HEK293 (cell line): ENCODE data around the gene TRIM24.

Experiments
- CTCF ChIA-PET: fragments of 350-600 bp; formaldehyde crosslinking; extraction: SDS; loops from one replicate; lab custom pipeline; 2021; ENCODE audit warnings: antibody characterized with exemption; lab: Yijun Ruan, JAX
- POLR2A ChIA-PET: fragments of 300-600 bp; formaldehyde crosslinking; extraction: SDS; loops from one replicate; lab custom pipeline; 2020; ENCODE audit warnings: antibody characterized with exemption, inconsistent platforms; lab: Yijun Ruan, JAX
- H3K27ac ChIP-seq: fragments of 200-500 bp; sonication (Bioruptor generic); 2 replicates; pipeline ENCODE4 v1.5.1; 2014; ENCODE audit warnings: low read depth, low read length, control low read depth, inconsistent platforms; ENCODE audit errors: extremely low read depth
- H3K36me3 ChIP-seq, 2 experiments: fragments of 200-500 bp in 1 of 2; sonication (Bioruptor generic) in 1 of 2; 1 replicate in 1 of 2; 2 replicates in 1 of 2; pipeline ENCODE4 v1.5.1; 2014 to 2017; ENCODE audit warnings: inconsistent platforms in 2 of 2, low read length in 2 of 2; ENCODE audit not compliant: control insufficient read depth in 2 of 2, insufficient read depth in 1 of 2
- H3K4me1 ChIP-seq: fragments of 200-500 bp; sonication (Bioruptor generic); 2 replicates; pipeline ENCODE4 v1.5.1; 2014; ENCODE audit warnings: mild to moderate bottlenecking, low read length, inconsistent platforms; ENCODE audit not compliant: control insufficient read depth, insufficient read depth
- H3K4me3 ChIP-seq: 2 replicates; pipeline ENCODE4 v1.5.1; 2011; ENCODE audit warnings: low read depth, mild to moderate bottlenecking, control low read depth, low read length, moderate library complexity
- H3K9me3 ChIP-seq: fragments of 200-500 bp; sonication (Bioruptor generic); 2 replicates; pipeline ENCODE4 v1.5.1; 2014; ENCODE audit warnings: low read depth, low read length, inconsistent platforms; ENCODE audit not compliant: control insufficient read depth, insufficient read depth
- ZFHX2 ChIP-seq: fragments of 450-650 bp; formaldehyde crosslinking; conservative IDR thresholded peaks from 2 replicates; pipeline ENCODE4 v1.5.1; 2016; ENCODE audit warnings: missing biosample characterization, missing genetic modification characterization
- ZNF184 ChIP-seq: fragments of 450-650 bp; IDR thresholded peaks from 2 replicates; pipeline ENCODE4 v1.5.1; 2018; ENCODE audit warnings: missing biosample characterization, mild to moderate bottlenecking, missing genetic modification characterization
- ZNF239 ChIP-seq: fragments of 450-650 bp; formaldehyde crosslinking; IDR thresholded peaks from 2 replicates; pipeline ENCODE4 v1.5.1; 2016; ENCODE audit warnings: missing biosample characterization, missing genetic modification characterization
- ZNF302 ChIP-seq: fragments of 450-650 bp; formaldehyde crosslinking; IDR thresholded peaks from 2 replicates; pipeline ENCODE4 v1.5.1; 2016; ENCODE audit warnings: missing biosample characterization, missing genetic modification characterization, low read depth
- ZNF416 ChIP-seq: fragments of 450-650 bp; formaldehyde crosslinking; IDR thresholded peaks from 2 replicates; pipeline ENCODE4 v1.5.1; 2016; ENCODE audit warnings: missing biosample characterization, missing genetic modification characterization
- ZNF549 ChIP-seq: fragments of 450-650 bp; IDR thresholded peaks from 2 replicates; pipeline ENCODE4 v1.5.1; 2018; ENCODE audit warnings: missing biosample characterization, missing genetic modification characterization, mild to moderate bottlenecking, inconsistent platforms, moderate library complexity
- ZNF560 ChIP-seq: fragments of 450-650 bp; formaldehyde crosslinking; IDR thresholded peaks from 2 replicates; pipeline ENCODE4 v1.5.1; 2017; ENCODE audit warnings: missing biosample characterization, missing genetic modification characterization, borderline replicate concordance
- ZSCAN16 ChIP-seq: fragments of 450-650 bp; formaldehyde crosslinking; IDR thresholded peaks from 2 replicates; pipeline ENCODE4 v1.5.1; 2016; ENCODE audit warnings: missing biosample characterization, missing genetic modification characterization
- TF ChIP-seq, protein P1 (sequence below): fragments of 450-650 bp; formaldehyde crosslinking; IDR thresholded peaks from 2 replicates; pipeline ENCODE4 v1.5.1; 2017; ENCODE audit warnings: missing biosample characterization, missing genetic modification characterization
- TF ChIP-seq, protein P2 (sequence below): fragments of 450-650 bp; formaldehyde crosslinking; IDR thresholded peaks from 2 replicates; pipeline ENCODE4 v1.5.1; 2016; ENCODE audit warnings: missing biosample characterization, missing genetic modification characterization, borderline replicate concordance
- TF ChIP-seq, protein P3 (sequence below): fragments of 450-650 bp; formaldehyde crosslinking; IDR thresholded peaks from 2 replicates; pipeline ENCODE4 v1.5.1; 2016; ENCODE audit warnings: missing biosample characterization, missing genetic modification characterization
- TF ChIP-seq, protein P4 (sequence below): fragments of 450-650 bp; formaldehyde crosslinking; IDR thresholded peaks from 2 replicates; pipeline ENCODE4 v1.5.1; 2016; ENCODE audit warnings: missing biosample characterization, missing genetic modification characterization

Gene TRIM24

DNA sequence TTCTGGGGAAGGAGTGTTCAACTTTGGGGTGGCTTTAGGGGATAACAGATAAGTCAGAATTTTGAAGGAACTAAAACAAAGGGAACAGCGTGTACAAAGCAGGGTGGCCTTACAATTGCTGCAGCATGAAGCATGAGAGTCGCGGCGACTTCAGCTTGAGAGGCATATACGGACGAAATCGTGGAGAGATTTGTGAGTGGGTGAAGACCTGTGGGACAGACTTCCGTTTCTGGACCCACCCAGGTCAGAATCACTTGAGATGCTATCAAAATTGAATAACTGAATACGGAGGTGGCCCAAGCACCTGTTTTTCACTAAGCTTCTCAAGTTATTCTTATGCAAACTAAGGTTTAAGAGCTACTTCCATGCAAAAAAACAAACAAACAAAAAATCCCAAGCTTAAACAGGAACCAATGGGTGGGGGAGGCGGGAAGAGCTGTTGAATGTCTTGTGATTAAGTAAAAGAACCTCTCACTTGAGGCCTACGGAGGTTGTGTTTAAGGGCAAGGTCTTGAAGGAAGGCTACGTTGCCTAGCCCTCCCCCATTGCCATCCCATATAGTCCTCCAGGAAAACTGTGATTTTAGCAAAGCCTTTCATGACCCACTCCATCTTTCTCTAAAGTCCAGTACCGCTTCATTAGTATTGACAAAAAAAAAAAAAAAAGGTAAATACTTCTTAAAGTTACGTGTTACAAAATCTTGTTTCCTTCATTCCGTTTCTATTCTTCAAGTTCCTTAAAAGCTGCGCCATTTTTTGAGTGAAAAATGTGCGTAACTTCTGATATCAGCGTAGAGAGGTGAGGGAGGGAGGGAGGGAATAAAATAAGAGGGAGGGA is 1.3 kb upstream of the TRIM24 start:
- Histone ChIP-seq H3K4me1 (no peaks in the 10 kb centered on the region), H3K9me3 (no peaks in the 10 kb centered on the region), H3K36me3 (peaks cover 0 to 4% of the 10 kb centered on the region in 2 experiments; a peak in 1 of 3 replicates), H3K4me3 (no peak overlapping the region), H3K27ac (no peak overlapping the region)
- ChIA-PET POLR2A (no interaction called here), CTCF (interaction anchor here (0.6 to 0.8 kb wide), 2 partner anchors 137 to 209 kb away, joined by 3 read pairs; no protein-coding TSS in a partner anchor)
- TF ChIP-seq, protein P1, sequence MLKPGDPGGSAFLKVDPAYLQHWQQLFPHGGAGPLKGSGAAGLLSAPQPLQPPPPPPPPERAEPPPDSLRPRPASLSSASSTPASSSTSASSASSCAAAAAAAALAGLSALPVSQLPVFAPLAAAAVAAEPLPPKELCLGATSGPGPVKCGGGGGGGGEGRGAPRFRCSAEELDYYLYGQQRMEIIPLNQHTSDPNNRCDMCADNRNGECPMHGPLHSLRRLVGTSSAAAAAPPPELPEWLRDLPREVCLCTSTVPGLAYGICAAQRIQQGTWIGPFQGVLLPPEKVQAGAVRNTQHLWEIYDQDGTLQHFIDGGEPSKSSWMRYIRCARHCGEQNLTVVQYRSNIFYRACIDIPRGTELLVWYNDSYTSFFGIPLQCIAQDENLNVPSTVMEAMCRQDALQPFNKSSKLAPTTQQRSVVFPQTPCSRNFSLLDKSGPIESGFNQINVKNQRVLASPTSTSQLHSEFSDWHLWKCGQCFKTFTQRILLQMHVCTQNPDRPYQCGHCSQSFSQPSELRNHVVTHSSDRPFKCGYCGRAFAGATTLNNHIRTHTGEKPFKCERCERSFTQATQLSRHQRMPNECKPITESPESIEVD (tag by site-specific recombination) = no peak
- TF ChIP-seq, protein P2, sequence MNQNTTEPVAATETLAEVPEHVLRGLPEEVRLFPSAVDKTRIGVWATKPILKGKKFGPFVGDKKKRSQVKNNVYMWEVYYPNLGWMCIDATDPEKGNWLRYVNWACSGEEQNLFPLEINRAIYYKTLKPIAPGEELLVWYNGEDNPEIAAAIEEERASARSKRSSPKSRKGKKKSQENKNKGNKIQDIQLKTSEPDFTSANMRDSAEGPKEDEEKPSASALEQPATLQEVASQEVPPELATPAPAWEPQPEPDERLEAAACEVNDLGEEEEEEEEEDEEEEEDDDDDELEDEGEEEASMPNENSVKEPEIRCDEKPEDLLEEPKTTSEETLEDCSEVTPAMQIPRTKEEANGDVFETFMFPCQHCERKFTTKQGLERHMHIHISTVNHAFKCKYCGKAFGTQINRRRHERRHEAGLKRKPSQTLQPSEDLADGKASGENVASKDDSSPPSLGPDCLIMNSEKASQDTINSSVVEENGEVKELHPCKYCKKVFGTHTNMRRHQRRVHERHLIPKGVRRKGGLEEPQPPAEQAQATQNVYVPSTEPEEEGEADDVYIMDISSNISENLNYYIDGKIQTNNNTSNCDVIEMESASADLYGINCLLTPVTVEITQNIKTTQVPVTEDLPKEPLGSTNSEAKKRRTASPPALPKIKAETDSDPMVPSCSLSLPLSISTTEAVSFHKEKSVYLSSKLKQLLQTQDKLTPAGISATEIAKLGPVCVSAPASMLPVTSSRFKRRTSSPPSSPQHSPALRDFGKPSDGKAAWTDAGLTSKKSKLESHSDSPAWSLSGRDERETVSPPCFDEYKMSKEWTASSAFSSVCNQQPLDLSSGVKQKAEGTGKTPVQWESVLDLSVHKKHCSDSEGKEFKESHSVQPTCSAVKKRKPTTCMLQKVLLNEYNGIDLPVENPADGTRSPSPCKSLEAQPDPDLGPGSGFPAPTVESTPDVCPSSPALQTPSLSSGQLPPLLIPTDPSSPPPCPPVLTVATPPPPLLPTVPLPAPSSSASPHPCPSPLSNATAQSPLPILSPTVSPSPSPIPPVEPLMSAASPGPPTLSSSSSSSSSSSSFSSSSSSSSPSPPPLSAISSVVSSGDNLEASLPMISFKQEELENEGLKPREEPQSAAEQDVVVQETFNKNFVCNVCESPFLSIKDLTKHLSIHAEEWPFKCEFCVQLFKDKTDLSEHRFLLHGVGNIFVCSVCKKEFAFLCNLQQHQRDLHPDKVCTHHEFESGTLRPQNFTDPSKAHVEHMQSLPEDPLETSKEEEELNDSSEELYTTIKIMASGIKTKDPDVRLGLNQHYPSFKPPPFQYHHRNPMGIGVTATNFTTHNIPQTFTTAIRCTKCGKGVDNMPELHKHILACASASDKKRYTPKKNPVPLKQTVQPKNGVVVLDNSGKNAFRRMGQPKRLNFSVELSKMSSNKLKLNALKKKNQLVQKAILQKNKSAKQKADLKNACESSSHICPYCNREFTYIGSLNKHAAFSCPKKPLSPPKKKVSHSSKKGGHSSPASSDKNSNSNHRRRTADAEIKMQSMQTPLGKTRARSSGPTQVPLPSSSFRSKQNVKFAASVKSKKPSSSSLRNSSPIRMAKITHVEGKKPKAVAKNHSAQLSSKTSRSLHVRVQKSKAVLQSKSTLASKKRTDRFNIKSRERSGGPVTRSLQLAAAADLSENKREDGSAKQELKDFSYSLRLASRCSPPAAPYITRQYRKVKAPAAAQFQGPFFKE (tag by site-specific recombination) = no peak
- no peak for TF ChIP-seq ZNF302 (tag by site-specific recombination)
- no peak for TF ChIP-seq ZNF239 (tag by site-specific recombination)
- no peak for TF ChIP-seq ZNF549 (tag by site-specific recombination)
- TF ChIP-seq, protein P3, sequence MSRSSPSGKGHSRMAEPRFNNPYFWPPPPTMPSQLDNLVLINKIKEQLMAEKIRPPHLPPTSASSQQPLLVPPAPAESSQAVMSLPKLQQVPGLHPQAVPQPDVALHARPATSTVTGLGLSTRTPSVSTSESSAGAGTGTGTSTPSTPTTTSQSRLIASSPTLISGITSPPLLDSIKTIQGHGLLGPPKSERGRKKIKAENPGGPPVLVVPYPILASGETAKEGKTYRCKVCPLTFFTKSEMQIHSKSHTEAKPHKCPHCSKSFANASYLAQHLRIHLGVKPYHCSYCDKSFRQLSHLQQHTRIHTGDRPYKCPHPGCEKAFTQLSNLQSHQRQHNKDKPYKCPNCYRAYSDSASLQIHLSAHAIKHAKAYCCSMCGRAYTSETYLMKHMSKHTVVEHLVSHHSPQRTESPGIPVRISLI (tag by site-specific recombination) = no peak
- TF ChIP-seq ZSCAN16 = no peak
- TF ChIP-seq ZNF184 (tag by site-specific recombination) = no peak
- no peak for TF ChIP-seq ZFHX2
- TF ChIP-seq ZNF560 (tag by site-specific recombination) = no peak
- no peak for TF ChIP-seq ZNF416 (tag by site-specific recombination)
- TF ChIP-seq, protein P4, sequence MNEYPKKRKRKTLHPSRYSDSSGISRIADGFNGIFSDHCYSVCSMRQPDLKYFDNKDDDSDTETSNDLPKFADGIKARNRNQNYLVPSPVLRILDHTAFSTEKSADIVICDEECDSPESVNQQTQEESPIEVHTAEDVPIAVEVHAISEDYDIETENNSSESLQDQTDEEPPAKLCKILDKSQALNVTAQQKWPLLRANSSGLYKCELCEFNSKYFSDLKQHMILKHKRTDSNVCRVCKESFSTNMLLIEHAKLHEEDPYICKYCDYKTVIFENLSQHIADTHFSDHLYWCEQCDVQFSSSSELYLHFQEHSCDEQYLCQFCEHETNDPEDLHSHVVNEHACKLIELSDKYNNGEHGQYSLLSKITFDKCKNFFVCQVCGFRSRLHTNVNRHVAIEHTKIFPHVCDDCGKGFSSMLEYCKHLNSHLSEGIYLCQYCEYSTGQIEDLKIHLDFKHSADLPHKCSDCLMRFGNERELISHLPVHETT = no peak
